GM10266 (cell line): Measurements from ENCODE around the gene TBX5.

Source experiments
- DNase-seq: peaks from one replicate; pipeline ENCODE4 v3.0.0; 2012; ENCODE audit errors: extremely low spot score
- TF ChIP-seq, protein P1 (sequence below): IDR thresholded peaks from 2 replicates; pipeline ENCODE4 v1.5.1; 2012; ENCODE audit warnings: mild to moderate bottlenecking, low read depth; ENCODE audit not compliant: control insufficient read depth, insufficient read depth; ENCODE audit errors: missing control alignments

Gene TBX5

DNA sequence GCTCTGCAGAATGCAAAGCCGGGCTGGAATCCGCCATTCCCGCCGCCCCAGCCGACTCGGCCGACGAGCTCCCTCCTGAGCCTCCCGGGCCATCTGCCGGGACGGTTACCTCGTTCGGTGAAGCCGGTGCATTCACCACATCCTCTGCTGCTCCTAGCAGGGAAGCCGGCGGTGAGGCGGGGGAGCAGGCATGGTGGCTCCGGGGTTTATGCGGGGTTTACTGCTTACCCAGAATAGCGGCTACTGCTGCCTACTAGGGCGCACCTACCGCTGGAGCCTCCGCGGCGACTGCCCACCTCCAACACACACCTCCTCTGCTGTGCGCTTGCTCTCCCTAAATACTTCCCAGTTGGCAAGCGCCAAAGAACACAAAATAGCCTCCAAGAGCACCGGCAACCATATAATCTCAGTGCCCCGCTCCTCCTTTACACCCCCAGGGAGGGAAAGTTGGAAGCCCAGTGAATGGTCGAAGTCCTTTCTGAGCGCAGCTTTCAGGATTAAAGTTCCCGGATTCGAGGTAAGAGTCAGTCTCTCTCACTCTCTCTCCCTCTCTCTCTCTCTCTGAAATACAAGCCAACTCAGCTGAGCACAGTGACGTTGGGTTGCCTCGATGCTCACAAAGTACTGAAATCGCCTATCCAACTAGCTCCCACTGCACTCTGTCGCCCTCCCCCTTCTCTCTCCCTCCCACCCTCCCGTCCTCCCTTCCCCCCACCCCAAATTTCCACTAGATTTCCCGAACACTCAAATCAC is at the start of gene TBX5:
Gene TBX5 (minus strand): TSS at position 626 of the 753 bp plus-strand sequence. CDS start 2,246 bp downstream, outside the sequence.
- TF ChIP-seq, protein P1, sequence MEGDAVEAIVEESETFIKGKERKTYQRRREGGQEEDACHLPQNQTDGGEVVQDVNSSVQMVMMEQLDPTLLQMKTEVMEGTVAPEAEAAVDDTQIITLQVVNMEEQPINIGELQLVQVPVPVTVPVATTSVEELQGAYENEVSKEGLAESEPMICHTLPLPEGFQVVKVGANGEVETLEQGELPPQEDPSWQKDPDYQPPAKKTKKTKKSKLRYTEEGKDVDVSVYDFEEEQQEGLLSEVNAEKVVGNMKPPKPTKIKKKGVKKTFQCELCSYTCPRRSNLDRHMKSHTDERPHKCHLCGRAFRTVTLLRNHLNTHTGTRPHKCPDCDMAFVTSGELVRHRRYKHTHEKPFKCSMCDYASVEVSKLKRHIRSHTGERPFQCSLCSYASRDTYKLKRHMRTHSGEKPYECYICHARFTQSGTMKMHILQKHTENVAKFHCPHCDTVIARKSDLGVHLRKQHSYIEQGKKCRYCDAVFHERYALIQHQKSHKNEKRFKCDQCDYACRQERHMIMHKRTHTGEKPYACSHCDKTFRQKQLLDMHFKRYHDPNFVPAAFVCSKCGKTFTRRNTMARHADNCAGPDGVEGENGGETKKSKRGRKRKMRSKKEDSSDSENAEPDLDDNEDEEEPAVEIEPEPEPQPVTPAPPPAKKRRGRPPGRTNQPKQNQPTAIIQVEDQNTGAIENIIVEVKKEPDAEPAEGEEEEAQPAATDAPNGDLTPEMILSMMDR, result no peak

DNA sequence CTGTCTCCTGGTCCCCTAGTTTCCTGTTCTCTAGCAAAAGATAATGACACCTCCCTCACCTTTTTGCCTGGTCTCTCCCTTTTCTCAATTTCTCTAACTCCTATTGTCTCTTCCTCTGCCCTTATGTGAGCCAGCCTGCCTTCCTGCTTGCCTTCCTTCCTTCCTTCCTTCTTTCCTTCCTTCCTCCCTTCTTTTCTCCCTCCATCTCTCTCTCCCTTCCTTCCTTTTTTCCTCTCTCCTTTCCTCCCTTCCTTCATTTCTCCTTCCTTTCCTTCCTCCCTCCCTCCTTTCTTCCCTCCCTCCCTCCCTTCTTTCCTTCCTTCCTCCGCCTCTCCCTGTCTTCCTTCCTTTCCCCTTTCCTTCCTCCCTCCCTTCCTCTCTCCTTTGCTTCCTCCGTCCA is 45.7 kb upstream of the TBX5 start:
- DNase-seq, result no peak
- TF ChIP-seq, protein P1, result no peak

More for the DNA sequence above, at the start of gene TBX5:
- peak; percentile 22 for DNase-seq

DNA sequence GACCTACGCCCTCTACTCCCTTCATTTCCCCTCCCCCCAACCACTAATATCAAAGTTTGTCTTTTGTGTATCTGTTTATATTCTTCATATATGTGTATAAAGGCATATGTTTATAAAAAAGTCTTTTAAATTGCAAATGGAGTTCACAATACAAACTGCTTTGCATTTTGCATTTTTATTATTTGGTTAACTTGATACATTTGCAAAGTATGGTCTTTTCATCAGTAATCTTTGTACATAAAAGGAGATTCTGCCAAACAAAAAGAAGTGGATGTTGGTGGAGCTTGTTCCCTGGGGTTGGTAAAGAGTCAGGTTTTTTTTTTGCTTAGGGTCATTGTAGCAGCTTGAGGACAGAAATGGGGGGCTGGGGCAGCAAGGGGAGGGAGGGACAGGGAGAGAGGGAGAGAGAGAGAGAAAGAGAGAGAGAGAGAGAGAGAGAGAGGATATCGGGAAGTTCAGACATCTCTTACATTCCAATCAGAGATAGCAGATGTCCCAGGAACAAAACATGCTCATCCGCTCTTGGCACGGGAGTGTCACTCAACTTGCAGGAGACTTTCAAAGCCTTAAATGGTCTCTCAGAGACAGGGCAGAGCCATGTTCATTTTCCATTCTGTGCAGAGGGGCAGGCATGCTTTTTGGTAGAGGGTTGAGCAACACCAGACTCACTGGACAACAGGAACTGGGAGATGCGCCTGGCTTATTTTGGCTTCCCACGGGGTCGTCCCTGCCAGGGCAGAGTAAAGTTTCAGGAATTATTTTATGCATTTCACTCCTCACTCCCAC is 44.8 kb upstream of the TBX5 start:
- no peak for DNase-seq
- TF ChIP-seq, protein P1, result no peak

DNA sequence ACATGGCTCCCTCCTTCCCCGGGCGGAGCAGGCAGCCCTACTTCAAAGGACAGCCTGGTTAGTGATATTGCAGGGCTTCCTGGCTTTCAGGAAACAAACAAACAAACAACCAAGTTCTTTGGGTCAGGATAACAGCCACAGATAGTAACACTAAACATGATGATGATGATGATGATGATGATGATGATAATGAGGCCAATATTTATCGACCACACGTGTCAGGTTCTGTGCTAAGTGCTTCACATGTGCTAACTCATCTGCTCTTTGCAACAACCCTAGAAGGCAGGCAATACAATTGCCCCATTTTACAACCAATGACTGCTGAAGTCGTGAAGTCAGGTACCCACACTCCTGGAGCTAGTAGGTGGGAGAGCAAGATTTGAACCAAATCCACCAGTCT is 44.1 kb upstream of the TBX5 start:
- DNase-seq, result no peak
- TF ChIP-seq, protein P1, result no peak

DNA sequence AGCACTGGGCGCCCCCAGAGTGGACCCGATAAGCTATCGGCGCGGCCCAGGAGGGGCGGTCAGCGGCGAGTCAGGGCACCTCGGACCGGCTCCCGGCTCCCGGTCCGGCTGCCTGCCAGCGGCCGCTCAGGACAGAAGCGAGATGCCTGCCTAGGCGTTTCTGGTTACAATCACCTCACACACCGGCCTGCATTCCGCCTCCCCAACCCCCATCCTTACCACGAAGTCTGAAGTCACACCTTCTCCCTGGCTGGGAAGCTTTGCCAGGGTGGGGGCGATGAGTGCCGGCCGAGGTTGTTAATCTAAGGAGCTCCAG is 42.6 kb upstream of the TBX5 start:
- DNase-seq, result no peak
- TF ChIP-seq, protein P1, result no peak

DNA sequence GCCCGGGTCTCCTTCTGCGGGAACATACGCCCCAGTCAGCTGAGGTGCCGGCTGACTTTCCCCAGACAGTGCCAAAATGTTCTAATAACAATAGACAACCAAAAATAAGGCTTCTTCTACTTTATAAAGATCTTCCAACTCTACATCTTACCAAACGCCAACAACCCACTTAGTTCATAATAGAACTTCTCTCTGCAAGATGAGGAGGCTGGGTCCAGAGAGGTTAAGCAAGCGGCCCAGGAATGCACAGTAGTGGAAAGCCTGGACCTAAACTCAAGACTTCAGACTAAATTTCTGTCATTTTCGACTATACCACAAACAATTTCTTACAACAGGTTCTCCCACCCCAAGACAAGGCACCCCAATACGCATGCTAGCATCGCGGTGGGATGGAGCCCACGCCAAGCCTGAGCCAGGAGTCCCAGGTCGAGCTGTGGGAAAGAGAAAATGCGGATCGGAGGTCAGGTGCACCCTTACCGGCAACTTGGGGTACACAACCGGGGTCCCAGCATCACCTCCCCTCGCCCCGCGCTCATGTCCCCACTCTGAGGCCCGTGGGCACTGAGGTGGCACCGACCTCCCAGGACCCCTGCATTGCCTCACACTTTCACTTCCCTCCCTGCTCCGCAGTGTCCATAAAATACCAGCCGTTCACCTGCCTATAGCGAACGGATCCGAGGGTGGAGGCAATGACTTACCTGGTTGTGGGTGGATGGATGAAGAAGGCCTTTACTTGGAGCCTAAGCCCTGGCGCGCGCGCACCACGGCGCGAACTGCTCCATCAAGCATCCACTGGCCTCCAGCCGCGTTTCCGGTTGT is 42.1 kb upstream of the TBX5 start:
- DNase-seq, result no peak
- TF ChIP-seq, protein P1, result no peak

DNA sequence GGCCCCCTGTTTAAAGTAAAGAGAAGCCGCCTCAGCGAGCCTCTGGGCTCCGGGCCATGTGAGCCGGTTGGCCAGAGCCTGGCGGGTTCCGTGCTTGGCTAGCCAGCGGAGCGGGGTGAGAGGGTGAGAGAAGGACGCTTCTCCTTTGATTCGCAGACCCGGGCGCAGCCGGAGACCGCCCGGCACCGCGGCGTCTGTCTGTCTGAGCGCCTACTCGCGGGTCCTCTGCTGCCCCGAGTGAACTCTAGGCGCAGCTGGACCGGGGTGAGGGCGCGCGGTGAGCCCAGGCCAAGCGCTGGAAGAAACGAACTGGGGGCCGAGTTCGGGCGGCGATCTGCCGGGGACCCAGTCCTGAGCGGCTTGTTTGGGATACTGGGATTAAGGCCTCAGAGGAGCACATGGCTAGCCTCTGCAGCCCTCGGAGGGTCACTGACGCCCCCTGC is 41.4 kb upstream of the TBX5 start:
- TF ChIP-seq, protein P1, result no peak
- DNase-seq, result peak; percentile 28
